Lower leg skin (tissue), 3 donors: Measurements from ENCODE around the gene SIGLEC15.
"Not testable (repeated sequence)": the region's sequence is repeated elsewhere in the genome, so short reads cannot be mapped to it uniquely, and the experiment has no call there.

Experiments used
- POLR2A ChIP-seq, 2 donors: fragments of 450-650 bp; IDR thresholded peaks; one replicate each; pipeline ENCODE4 v1.6.1; 2016 to 2017; ENCODE audit warnings: antibody characterized with exemption in 2 of 2, mild to moderate bottlenecking in 1 of 2, moderate library complexity in 1 of 2
- TF ChIP-seq, protein P1 (sequence below), 3 donors: fragments of 450-650 bp; IDR thresholded peaks; one replicate each; pipeline ENCODE4 v1.5.1; 2016; ENCODE audit warnings: antibody characterized with exemption in 3 of 3, mild to moderate bottlenecking in 3 of 3, moderate library complexity in 2 of 3

- TF ChIP-seq, protein P1, sequence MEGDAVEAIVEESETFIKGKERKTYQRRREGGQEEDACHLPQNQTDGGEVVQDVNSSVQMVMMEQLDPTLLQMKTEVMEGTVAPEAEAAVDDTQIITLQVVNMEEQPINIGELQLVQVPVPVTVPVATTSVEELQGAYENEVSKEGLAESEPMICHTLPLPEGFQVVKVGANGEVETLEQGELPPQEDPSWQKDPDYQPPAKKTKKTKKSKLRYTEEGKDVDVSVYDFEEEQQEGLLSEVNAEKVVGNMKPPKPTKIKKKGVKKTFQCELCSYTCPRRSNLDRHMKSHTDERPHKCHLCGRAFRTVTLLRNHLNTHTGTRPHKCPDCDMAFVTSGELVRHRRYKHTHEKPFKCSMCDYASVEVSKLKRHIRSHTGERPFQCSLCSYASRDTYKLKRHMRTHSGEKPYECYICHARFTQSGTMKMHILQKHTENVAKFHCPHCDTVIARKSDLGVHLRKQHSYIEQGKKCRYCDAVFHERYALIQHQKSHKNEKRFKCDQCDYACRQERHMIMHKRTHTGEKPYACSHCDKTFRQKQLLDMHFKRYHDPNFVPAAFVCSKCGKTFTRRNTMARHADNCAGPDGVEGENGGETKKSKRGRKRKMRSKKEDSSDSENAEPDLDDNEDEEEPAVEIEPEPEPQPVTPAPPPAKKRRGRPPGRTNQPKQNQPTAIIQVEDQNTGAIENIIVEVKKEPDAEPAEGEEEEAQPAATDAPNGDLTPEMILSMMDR (IDR thresholded peaks at IDR 0.05) = not testable (repeated sequence)
- TF ChIP-seq POLR2A (IDR thresholded peaks at IDR 0.05) = not testable (repeated sequence)
These were observed 23.2 kb downstream of the SIGLEC15 start for GRCh38 chr18:45848643-45849042.
